NCI-H2227 treated with DMSO at 0.1 percent for 48 hours (cell line): Measurements from ENCODE around the gene SOAT2.

ENCODE experiments used
- DNase-seq: peaks from one replicate; lab custom pipeline; 2025; lab: John Stamatoyannopoulos, UW

Gene SOAT2

DNA sequence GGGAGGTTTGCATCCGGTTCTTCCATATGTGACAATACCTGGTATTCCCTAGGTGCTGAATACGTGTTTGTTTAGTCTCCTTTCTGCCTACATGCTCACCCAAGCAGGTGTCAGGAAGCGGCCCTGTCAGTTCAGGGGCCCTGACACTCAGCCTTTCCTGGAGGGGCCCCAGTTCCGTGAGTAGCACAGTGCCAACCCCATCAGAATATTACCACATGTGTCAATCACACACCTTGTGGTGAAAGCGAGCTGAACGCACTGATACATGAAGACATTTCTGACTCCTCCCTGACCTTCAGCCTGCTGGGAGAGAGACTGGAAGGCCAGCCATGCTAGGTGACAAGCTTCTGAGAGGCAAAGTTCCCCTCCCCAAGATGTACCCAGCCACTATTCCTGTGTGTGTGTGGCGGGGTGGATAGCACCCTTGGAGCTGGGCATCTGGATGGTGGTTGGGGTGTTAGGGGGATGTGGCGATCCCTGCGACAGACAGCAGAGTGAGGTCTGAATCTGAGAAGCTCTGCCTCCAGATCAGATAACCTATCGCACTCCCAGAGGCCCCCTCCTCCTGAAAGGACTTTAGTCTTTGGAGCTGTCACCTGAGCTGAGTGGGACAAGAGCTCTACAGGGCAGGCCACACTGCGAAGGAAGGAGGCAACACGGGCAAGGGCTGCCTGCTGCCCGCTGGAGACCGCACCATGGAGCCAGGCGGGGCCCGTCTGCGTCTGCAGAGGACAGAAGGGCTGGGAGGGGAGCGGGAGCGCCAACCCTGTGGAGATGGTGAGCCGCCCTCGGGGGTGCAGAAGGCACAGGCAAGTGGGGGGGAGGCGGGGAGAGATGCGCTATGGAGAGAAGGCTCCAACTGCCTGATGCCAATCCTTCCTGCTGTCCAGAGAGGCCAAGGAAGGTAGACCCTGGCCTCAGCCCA lies at the start of gene SOAT2:
Gene SOAT2, plus strand, starts transcription at position 604 of the 925 bp plus-strand sequence. Its CDS starts 92 bp downstream, at position 696.
- no peak for DNase-seq

- peak; percentile 86 for DNase-seq
Observed at GRCh38 chr12:53054112-53054878, 49.0 kb upstream of the SOAT2 start.

DNA sequence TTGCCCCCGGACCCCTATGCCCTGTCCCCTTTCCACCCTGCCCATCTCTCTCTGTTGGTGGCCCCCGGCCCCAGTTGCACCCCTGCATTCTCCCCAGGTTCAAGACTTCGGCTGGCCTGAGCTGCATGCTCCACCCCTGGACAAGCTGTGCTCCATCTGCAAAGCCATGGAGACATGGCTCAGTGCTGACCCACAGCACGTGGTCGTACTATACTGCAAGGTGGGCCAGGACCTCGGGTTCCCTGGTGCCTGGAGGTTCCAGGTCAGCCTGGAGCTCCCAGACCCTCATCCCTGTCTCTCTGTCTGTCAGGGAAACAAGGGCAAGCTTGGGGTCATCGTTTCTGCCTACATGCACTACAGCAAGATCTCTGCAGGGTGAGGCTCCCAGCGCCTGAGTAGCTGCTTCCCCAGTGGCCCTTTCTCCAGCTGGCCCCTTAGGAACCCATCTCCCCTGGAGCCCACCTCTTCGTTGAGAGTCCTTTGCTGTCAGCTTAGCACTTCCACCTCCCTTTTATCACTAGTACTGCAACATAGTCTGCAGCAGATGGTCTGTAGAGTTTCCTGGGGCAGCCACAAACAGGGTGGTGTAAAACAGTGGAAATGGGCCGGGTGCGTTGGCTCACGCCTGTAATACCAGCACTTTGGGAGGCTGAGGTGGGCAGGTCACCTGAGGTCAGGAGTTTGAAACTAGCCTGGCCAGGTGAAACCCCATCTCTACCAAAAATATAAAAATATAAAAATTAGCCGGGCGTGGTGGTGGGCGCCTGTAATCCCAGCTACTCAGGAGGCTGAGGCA lies 47.6 kb upstream of the SOAT2 start:
- no peak for DNase-seq

DNA sequence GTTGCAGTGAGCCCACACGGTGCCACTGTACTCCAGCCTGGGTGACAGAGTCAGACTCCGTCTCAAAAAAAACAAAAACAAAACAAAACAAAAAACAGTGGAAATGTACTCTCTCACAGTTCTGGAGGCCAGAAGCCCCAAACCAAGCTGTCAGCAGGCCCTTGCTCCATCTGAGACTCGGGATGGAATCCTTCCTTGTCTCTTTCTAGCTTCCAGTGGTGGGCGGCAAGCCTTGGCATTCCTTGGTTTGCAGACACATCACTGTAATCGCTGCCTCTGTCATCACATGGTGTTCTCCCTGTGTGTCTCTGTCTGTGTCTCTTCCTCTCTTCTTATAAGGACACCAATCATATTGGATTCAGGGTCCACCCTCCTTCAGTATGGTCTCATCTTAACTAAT lies 47.0 kb upstream of the SOAT2 start:
- DNase-seq: no peak

DNA sequence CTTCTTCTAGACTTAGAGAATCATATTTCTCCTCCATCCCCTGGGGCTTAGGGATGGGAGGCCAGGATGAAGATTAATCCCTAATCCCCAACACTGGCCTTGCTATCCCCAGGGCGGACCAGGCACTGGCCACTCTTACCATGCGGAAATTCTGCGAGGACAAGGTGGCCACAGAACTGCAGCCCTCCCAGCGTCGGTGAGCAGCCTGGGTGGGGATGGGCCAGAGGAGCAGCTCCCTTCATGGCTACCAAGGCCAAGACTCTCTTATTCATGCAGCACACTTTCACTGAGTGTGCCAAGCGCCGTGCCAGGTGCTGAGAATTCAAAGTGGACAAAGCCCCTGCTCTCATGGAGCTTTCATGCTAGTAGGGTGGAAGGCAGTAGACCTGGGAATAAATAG lies 46.4 kb upstream of the SOAT2 start:
- no peak for DNase-seq

DNA sequence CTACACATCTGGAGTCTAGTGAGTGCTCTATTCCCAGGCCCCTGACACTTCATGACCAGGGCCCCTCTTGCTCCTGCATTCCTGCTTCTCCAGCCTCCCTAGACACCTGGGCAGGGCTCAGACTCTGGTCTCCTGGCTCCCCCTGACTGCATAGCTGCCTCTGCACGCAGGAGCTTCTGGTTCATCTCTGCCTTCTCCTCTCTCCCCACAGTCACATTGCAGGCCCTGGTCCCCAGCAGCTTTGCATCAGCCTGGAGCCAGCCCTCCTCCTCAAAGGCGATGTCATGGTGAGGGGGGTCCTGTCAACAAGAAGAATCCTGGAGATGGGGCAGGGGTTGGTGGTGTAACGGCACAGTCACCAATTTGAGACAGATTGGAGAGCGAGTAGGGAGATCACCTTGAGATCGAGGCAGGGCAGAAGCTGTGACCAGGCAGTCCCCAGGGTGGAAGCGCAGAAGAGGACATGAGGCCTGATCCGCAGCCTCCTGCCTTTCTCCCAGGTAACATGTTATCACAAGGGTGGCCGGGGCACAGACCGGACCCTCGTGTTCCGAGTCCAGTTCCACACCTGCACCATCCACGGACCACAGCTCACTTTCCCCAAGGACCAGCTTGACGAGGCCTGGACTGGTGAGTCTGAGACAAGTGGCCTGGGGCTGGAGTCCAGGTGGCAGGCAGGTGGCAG lies 45.3 kb upstream of the SOAT2 start:
- no peak for DNase-seq

DNA sequence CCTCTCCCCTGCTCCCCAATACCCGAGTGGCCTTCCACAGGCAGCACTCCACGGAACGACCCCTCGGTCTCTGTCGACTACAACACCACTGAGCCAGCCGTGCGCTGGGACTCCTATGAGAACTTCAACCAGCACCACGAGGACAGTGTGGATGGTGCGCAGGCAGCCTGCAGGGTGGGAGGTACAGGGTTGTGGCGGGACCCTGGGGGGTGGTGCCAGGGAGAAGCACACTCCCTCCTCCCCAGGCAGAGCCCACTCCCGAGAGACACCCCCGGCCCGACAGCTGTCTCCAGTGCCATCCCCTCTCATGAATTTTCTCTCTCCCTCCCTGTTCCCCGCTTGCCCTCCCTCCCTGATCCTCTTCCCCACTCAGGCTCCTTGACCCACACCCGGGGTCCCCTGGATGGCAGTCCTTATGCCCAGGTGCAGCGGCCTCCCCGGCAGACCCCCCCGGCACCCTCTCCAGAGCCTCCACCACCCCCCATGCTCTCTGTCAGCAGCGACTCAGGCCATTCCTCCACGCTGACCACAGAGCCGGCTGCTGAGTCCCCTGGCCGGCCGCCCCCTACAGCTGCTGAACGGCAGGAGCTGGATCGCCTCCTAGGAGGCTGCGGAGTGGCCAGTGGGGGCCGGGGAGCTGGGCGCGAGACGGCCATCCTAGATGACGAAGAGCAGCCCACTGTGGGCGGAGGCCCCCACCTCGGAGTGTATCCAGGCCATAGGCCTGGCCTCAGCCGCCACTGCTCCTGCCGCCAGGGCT lies 44.4 kb upstream of the SOAT2 start:
- DNase-seq: no peak

DNA sequence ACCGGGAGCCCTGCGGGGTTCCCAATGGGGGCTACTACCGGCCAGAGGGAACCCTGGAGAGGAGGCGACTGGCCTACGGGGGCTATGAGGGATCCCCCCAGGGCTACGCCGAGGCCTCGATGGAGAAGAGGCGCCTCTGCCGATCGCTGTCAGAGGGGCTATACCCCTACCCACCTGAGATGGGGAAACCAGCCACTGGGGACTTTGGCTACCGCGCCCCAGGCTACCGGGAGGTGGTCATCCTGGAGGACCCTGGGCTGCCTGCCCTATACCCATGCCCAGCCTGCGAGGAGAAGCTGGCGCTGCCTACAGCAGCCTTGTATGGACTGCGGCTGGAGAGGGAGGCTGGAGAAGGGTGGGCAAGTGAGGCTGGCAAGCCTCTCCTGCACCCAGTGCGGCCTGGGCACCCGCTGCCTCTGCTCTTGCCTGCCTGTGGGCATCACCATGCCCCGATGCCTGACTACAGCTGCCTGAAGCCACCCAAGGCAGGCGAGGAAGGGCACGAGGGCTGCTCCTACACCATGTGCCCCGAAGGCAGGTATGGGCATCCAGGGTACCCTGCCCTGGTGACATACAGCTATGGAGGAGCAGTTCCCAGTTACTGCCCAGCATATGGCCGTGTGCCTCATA lies 43.7 kb upstream of the SOAT2 start:
- no peak for DNase-seq

DNA sequence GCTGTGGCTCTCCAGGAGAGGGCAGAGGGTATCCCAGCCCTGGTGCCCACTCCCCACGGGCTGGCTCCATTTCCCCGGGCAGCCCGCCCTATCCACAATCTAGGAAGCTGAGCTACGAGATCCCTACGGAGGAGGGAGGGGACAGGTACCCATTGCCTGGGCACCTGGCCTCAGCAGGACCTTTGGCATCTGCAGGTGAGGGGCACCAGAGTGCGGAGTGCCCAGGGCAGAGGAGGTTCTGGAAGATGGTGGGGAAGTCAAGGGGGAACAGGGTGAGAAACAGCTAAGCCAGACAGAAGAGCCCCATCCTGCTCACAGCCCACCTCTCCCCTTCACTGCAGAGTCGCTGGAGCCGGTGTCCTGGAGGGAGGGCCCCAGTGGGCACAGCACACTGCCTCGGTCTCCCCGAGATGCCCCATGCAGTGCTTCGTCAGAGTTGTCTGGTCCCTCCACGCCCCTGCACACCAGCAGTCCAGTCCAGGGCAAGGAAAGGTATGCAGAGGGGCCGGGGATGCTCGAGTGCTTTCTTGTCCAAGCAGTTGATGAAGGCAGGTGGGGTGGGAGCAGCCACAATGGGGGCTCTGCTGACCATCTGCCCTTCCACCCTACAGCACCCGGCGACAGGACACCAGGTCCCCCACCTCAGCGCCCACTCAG lies 43.1 kb upstream of the SOAT2 start:
- no peak for DNase-seq

DNA sequence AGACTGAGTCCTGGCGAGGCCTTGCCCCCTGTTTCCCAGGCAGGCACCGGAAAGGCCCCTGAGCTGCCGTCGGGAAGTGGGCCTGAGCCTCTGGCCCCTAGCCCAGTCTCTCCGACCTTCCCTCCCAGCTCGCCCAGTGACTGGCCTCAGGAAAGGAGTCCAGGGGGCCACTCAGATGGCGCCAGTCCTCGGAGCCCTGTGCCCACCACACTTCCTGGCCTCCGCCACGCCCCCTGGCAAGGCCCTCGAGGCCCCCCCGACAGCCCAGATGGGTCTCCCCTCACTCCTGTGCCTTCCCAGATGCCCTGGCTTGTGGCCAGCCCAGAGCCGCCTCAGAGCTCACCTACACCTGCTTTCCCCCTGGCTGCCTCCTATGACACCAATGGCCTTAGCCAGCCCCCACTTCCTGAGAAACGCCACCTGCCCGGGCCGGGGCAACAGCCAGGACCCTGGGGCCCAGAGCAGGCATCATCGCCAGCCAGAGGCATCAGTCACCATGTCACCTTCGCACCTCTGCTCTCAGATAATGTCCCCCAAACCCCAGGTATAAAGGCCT lies 42.5 kb upstream of the SOAT2 start:
- no peak for DNase-seq

GRCh38 chr12:53061404-53062010 lies 41.8 kb upstream of the SOAT2 start:
- DNase-seq: no peak

DNA sequence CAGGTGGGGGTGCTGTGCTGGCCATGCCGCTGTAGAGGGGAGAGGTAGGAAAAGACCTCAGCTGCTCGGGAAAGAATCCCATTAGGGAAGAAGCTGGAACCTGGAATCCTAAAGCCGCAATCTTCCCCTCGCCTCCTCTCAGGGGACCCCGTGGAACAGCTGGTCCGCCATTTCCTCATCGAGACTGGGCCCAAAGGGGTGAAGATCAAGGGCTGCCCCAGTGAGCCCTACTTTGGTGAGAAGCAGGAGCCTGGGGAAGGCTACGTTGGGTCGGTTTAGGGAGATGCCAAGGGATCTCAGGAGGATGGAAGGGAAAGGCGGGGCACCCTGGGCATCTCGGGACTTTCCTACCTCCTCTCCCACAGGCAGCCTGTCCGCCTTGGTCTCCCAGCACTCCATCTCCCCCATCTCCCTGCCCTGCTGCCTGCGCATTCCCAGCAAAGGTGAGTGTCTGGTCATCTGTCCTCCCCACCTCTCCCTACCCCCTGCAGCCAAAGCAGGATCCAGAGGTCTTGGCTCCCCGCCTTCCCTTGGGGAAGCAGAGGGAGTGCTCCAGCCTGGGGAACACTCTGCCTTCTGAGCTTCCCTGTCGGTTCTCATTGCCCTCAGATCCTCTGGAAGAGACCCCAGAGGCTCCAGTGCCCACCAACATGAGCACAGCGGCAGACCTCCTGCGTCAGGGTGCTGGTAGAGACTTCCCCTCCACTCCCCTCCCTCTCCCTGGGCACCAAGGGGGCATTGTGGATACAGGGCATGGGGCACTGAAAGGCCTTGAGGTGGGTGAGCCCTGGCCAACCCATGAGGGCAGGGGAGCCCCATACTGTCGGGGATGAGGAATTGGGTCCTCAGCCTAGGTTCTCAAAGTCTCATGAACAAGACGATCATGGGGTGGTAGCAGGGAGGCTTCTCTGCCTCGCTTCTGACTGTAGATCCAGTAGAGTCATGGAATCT lies 41.0 kb upstream of the SOAT2 start:
- DNase-seq: no peak

- DNase-seq: no peak
Observed at GRCh38 chr12:53062977-53063707, 40.1 kb upstream of the SOAT2 start.

GRCh38 chr12:53063708-53064612 lies 39.3 kb upstream of the SOAT2 start:
- DNase-seq: no peak

DNA sequence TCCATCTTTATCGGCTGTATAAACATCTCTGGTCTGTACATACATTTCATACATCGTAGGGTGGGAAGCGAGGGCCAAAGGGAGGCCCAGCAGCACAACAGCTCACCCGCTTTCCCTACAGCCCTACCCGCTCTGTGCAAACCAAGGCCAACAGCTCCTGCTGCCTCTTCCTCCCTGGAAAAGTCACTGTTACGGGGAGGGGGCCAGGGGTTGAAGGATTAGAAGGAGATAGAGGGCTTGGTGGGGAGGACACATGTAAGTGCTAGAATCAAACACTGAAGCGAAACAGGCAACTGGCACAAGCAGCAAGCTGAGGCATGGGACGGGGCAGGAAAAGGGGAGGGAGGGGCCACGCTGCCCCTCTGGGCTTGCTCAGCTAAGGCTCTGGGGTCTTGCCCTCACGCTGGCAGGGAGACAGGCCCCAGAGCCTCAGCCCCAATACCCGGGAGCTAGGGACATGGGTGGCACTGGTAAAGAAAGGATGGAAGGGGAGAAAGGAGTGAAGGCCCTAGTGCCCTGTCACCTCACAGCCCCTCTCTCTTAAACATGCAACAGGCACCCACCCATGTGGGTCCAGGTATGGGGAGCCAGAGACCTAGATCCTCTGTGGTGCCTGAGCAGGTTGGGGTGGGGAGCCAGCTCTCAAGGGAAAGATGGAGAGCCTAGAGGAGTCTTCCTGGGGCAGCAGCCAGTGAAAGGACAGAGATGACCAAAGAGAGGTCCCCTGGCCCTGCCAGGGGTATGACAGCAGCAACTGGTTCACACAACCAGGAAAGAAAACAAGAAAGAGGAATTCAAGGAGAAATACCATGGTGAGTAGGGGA lies 38.5 kb upstream of the SOAT2 start:
- DNase-seq: no peak
